ENCODE data around the gene RHO.
"Not testable (repeated sequence)": the region's sequence is repeated elsewhere in the genome, so short reads cannot be mapped to it uniquely, and the experiment has no call there.

RHO gene

GRCh38 chr3:129528589-129529100, at the start of gene RHO:
RHO (plus strand) TSS chr3:129528639; CDS start chr3:129528734, 95 bp downstream.
- no peak for DNase-seq

- not testable (repeated sequence) for DNase-seq
Observed at GRCh38 chr3:129481225-129481765, 47.1 kb upstream of the RHO start.

- DNase-seq = peak; percentile 55
Observed at GRCh38 chr3:129481766-129482332, 46.6 kb upstream of the RHO start.

DNA sequence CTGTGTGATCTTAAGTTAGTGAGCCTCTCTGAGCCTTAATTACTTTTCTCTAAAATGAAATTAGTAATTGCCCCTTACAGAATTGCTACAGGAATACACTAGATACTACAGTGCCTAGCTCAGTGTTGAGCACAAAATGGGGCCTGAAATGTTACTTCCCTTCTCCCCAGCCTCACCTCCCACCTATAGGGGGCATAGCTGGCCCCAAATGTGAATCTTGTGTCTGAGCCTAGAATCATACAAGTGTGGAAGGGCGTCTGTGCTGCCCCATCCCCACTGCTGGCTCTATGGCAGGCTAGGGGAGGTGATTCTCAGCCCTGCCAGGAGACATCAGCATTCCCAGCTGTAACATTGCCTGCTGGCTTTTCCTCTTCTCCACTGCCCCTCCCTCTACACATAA, 45.7 kb upstream of the RHO start:
- no peak for DNase-seq

DNA sequence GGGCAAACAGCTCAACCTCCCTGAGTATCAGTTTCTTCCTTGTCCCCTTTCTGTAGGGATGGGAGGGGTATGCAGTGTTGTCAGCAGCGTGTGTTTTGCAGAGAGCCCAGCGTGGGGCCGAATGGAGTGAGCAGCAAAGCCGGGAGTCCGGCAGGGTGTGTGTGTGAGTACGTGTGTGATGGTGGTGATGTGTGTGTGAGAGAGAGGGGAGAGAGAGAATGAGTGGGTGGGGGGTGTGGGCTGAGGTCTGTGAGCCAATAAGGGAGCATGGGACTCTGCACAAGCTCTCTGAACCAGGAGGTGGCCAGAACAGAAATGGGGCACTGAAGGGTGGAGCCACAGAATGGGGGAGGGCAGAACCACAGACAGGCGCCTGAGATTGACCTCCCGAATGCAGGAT, 44.6 kb upstream of the RHO start:
- no peak for DNase-seq

DNA sequence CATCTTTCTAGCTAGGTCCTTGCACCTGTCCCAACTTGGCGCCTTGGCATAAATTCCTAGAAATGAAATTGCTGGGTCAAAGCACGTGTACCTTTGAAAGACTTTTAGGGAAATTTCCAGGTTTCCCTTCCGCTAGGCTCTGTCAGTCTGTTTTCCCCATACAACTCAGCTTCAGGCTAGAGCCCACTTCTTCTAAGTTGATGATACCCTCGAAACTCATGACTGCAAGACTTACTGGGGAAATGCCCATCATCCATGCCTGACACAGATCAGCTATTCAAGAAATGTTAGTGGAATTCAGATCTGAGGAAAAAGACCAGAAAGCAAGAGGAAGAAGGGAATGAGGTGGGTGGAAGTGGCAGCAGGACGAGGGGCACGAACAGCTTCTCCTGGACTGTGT, 43.3 kb upstream of the RHO start:
- not testable (repeated sequence) for DNase-seq

DNA sequence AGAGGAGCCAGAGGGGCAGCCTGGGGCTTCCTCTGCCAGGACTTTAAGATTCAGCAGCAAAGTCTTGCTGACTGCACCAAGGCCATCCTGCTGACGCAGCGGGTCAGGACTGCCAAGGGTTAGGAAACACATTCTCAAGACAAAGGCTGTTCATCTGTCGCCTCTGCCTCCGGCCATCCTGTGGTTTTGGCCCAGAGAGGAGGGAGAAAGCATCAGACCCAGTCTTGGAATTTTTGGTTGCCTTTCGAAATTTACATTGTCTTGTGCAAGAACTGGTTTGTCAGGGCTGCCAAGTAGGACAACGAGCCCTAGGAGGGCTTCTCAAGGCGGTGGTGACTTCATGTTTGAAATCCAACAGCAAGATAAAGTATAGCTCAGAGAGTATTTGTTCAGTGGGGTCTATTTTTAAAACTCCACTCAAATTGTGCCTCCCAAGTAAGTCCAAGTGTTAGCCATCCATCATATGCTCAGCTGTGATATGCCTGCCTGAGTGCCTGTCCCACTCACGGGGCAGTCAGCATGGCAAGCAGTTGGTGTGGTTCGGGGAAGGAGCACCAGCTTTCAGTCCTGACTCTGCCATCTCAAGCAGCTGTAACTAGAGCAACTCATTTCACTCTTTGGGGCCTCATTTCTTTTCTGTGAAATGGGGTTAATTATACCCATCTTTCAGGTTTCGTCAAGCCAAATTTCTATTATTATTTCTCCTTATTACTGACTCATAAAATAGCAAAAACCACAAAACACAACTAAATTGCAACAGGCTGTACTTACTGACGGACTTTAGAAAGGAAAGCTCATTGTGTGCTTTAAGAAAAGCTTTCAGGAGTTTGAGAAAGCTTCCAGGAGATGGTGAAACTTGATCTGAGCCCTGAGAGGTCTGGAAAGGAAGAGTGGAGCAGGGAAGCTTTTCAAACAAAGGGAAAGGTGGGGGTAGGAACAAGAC, 42.4 kb upstream of the RHO start:
- DNase-seq = no peak

GRCh38 chr3:129486664-129487035, 41.8 kb upstream of the RHO start:
- no peak for DNase-seq

DNA sequence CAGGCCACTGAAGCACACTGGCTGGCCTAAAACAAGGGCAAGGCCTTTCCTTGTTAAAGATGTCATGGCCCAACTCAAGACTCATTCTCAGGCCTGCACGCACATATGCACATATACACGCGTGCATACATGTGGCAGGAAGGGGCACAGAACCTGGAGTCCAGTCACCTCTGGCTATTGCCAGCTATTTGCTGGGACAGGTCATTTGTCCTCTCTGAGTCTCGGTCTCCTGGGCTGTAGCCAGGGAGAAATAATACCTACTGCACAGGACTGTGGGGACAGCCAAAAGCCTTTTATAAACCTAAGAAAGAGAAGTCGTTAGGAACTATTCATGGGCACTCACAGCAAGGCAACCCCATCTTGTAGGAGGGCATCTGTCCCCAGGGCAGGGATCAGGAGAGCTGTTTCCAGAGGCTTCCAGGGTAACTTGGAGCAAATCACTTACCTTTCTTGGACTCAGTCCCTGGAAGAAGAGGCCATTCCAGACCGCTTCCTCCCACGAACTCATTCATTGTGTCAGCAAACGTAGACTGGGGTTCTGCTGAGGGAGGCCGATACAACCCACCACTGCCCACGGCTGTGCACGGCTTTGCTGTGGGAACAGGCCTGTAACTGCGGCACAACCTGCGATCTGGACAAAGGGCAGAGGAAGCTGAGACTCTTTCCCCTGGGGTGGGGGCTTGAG, 41.1 kb upstream of the RHO start:
- no peak for DNase-seq

- DNase-seq = not testable (repeated sequence)
Observed at GRCh38 chr3:129487868-129488335, 40.5 kb upstream of the RHO start.

GRCh38 chr3:129489258-129489657, 39.2 kb upstream of the RHO start:
- not testable (repeated sequence) for DNase-seq

- peak; percentile 65 for DNase-seq
Observed at GRCh38 chr3:129490273-129490675, 38.2 kb upstream of the RHO start.

DNA sequence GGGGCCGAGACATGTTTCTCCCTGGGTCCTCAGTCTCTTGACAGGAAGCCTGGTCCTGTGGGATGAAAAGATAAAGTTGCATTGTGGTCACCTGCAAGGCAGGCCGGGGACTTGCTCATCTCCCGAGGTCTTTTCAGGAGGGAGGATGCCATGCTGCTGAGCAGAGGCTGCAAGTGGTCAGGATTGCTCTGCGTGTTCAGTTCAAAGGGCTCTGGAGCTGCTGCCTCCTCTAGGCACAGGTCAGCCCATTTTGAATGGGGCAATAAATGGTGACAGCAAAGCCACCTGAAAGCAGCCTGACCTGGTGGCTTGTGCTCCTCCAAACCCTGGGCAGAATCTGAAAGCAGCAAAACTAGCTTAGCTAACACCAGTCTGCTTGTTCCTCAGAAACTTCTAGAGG, 37.4 kb upstream of the RHO start:
- not testable (repeated sequence) for DNase-seq

DNA sequence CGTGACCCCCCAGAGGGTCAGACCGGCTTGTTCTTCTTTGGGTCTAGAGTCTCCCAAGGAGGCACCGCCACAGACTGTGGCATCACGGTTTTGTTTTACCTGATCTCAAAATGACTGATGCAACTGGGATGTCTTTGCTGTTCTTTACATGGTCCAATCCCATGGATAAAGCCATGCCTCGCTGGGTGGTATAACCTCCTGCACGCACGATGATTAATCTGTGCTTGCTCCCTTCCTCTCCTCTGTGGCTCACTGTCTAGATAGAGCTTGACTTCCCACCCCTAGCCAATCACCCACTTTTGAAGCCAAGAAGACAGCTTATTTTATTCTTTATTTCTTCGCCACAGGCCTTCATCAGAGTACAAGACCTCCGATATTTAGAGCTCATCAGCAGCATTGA, 36.6 kb upstream of the RHO start:
- DNase-seq = no peak

- DNase-seq = no peak
Observed at GRCh38 chr3:129492691-129493090, 35.7 kb upstream of the RHO start.

GRCh38 chr3:129493206-129493605, 35.2 kb upstream of the RHO start:
- no peak for DNase-seq

GRCh38 chr3:129494499-129494898, 33.9 kb upstream of the RHO start:
- DNase-seq = not testable (repeated sequence)

GRCh38 chr3:129495006-129495639, 33.3 kb upstream of the RHO start:
- not testable (repeated sequence) for DNase-seq

DNA sequence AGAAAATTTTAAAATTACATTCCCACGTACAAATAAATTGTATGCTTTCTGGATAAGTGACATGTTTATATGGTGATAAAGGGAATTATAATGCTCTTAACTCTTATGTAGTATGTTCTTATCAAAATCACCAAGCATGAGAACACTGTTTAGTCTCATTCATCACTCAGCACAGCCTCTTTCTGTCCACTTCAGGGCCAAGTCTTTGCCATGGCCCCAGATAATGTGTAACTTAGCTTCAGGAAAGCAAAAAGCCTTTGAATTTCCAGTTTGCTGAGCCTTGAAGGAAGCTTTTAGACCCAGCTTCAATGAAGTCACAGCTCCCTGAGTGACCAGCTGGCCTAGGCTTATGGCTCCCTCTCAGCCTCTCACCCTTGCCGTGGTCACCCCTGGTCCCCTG, 30.6 kb upstream of the RHO start:
- DNase-seq = not testable (repeated sequence)

GRCh38 chr3:129498603-129499488, 29.6 kb upstream of the RHO start:
- not testable (repeated sequence) for DNase-seq

DNA sequence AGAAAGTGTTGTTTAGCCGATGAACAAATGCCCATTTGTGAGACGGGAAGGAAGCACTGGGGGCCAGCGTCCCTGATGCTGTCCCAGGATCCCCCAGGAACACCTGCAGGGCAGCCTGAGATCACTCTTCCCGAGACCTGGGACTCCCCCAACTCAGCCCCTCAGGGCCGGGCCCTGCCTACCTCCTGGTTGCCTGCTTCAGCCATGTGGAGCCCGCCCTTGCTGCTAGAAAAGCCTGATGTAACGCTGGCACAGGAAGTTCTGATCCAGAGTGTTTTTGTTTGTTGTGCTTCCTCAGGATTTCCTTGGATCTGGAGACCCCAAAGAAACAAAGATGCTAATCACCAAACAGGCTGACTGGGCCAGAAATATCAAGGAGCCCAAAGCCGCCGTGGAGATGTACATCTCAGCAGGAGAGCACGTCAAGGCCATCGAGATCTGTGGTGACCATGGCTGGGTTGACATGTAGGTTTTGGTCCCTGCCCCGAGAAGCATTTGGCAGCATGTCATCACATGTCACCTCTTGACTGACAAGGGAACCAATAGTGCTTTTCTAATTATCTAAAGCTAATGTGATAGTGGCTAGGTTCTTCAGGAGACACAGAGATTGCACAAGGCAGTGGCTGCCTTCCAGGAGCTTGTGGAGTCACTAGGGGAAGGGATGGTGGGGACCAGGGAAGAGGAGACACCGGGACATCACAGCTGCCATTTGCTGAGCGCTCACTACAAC, 28.7 kb upstream of the RHO start:
- not testable (repeated sequence) for DNase-seq

All from activated CD4-positive, alpha-beta T cell treated with anti-CD3 and anti-CD28 coated beads for 48 hours (primary cell).